DOHH2 (cell line): Measurements from ENCODE around the gene KCTD6.

Source experiments
- H3F3A ChIP-seq: fragments of 200-600 bp; sonication (generic), shearing (Covaris generic); 2 replicates; pipeline ENCODE4 v1.6.0; 2016; ENCODE audit warnings: antibody characterized with exemption, mild to moderate bottlenecking; ENCODE audit not compliant: control insufficient read depth, insufficient read depth
- H3K27ac ChIP-seq: fragments of 200-600 bp; sonication (generic); 2 replicates; pipeline ENCODE4 v1.5.1; 2014; ENCODE audit warnings: low read depth, mild to moderate bottlenecking, low read length, moderate library complexity
- H3K27me3 ChIP-seq: fragments of 200-600 bp; sonication (generic); 2 replicates; pipeline ENCODE4 v1.6.1; 2014; ENCODE audit warnings: mild to moderate bottlenecking, low read length, mixed read lengths; ENCODE audit not compliant: control insufficient read depth
- H3K36me3 ChIP-seq: fragments of 200-600 bp; sonication (generic); 2 replicates; pipeline ENCODE4 v1.6.1; 2014; ENCODE audit warnings: mild to moderate bottlenecking, low read length, moderate library complexity, mixed read lengths; ENCODE audit not compliant: control insufficient read depth
- H3K4me1 ChIP-seq: fragments of 200-600 bp; sonication (generic); 2 replicates; pipeline ENCODE4 v1.6.1; 2014; ENCODE audit warnings: mild to moderate bottlenecking, low read length, mixed read lengths; ENCODE audit not compliant: control insufficient read depth
- H3K4me2 ChIP-seq: fragments of 200-600 bp; sonication (generic); 2 replicates; pipeline ENCODE4 v1.6.0; 2014; ENCODE audit warnings: mild to moderate bottlenecking, low read length, moderate library complexity
- H3K4me3 ChIP-seq: fragments of 200-600 bp; sonication (generic); 2 replicates; pipeline ENCODE4 v1.5.1; 2014; ENCODE audit warnings: mild to moderate bottlenecking, low read length, mixed read lengths
- H3K79me2 ChIP-seq: fragments of 200-600 bp; sonication (generic); 2 replicates; pipeline ENCODE4 v1.6.1; 2014; ENCODE audit warnings: mild to moderate bottlenecking, low read length, mixed read lengths; ENCODE audit not compliant: control insufficient read depth
- H3K9me2 ChIP-seq: fragments of 200-600 bp; sonication (generic); replicated peaks from 2 replicates; pipeline ENCODE4 v1.6.1; 2014; ENCODE audit warnings: mild to moderate bottlenecking, low read length, mixed read lengths; ENCODE audit not compliant: control insufficient read depth
- H3K9me3 ChIP-seq: fragments of 200-600 bp; sonication (generic); 2 replicates; pipeline ENCODE4 v1.6.1; 2014; ENCODE audit warnings: antibody characterized with exemption, low read length, mixed read lengths; ENCODE audit not compliant: control insufficient read depth, insufficient read depth
- H4K20me1 ChIP-seq: fragments of 200-600 bp; sonication (generic); 2 replicates; pipeline ENCODE4 v1.6.0; 2014; ENCODE audit warnings: low read depth, mild to moderate bottlenecking, antibody characterized with exemption, low read length, moderate library complexity; ENCODE audit not compliant: control insufficient read depth, insufficient read depth
- CTCF ChIP-seq: fragments of 200-600 bp; sonication (generic); IDR thresholded peaks from one replicate; pipeline ENCODE4 v1.5.1; 2014; ENCODE audit warnings: antibody characterized with exemption, mild to moderate bottlenecking, low read depth, low read length; ENCODE audit not compliant: poor library complexity, severe bottlenecking
- EZH2phosphoT487 ChIP-seq: fragments of 200-600 bp; sonication (generic); IDR thresholded peaks from 2 replicates; pipeline ENCODE4 v1.6.1; 2017; ENCODE audit warnings: borderline replicate concordance, mild to moderate bottlenecking, antibody characterized with exemption, low read length, moderate library complexity, mixed read lengths

KCTD6 gene

GRCh38 chr3:58485801-58486435 is 6.0 kb upstream of the KCTD6 start:
- Histone ChIP-seq H3K9me2 (no peaks in the 10 kb centered on the region), H3K4me3 (no peak overlapping the region), H3K4me1 (peaks cover 13% of the 10 kb centered on the region), H3K4me2 (no peak overlapping the region), H3K27me3 (peaks cover 35% of the 10 kb centered on the region), H3K36me3 (no peaks in the 10 kb centered on the region), H3F3A (peaks cover 5% of the 10 kb centered on the region; the same call in 1 of the 2 replicates), H4K20me1 (no peaks in the 10 kb centered on the region), H3K27ac (no peak overlapping the region), H3K9me3 (0 out of 2 replicates have a peak, but pooled peaks cover 4% of the 10 kb centered on the region), H3K79me2 (no peaks in the 10 kb centered on the region)
- no peak for TF ChIP-seq CTCF
- TF ChIP-seq EZH2phosphoT487 = no peak

- no peak overlapping the region for H3K4me3 ChIP-seq
- no peaks in the 10 kb centered on the region for H3K36me3 ChIP-seq
- no peaks in the 10 kb centered on the region for H3K9me3 ChIP-seq
- TF ChIP-seq EZH2phosphoT487 (no peak), CTCF (no peak)
- peaks cover 5% of the 10 kb centered on the region; the same call in 1 of the 2 replicates for H3F3A ChIP-seq
- H3K79me2 ChIP-seq = peaks cover 4% of the 10 kb centered on the region
- H4K20me1 ChIP-seq = no peaks in the 10 kb centered on the region
- peaks cover 35% of the 10 kb centered on the region for H3K27me3 ChIP-seq
- no peaks in the 10 kb centered on the region for H3K9me2 ChIP-seq
- H3K27ac ChIP-seq = no peak overlapping the region
- no peak overlapping the region for H3K4me2 ChIP-seq
- H3K4me1 ChIP-seq = peaks cover 16% of the 10 kb centered on the region
Measured at GRCh38 chr3:58487140-58487886, 4.6 kb upstream of the KCTD6 start.

GRCh38 chr3:58488967-58489366 is 2.9 kb upstream of the KCTD6 start:
- TF ChIP-seq EZH2phosphoT487 (no peak), CTCF (no peak)
- no peaks in the 10 kb centered on the region for H3K36me3 ChIP-seq
- H3K79me2 ChIP-seq = peaks cover 20% of the 10 kb centered on the region
- no peaks in the 10 kb centered on the region; the same call in 1 of the 2 replicates for H4K20me1 ChIP-seq
- H3F3A ChIP-seq = peaks cover 5% of the 10 kb centered on the region; the same call in 1 of the 2 replicates
- no peak overlapping the region for H3K4me2 ChIP-seq
- peaks cover 18% of the 10 kb centered on the region for H3K4me1 ChIP-seq
- no peak overlapping the region for H3K27ac ChIP-seq
- peaks cover 35% of the 10 kb centered on the region for H3K27me3 ChIP-seq
- H3K9me2 ChIP-seq = no peaks in the 10 kb centered on the region
- no peaks in the 10 kb centered on the region for H3K9me3 ChIP-seq
- H3K4me3 ChIP-seq = no peak overlapping the region
